Measurements from ENCODE around the gene SDHAF3. TPM values are rescaled to one million over a fixed set of nuclear protein-coding genes. Genes with fewer than 3 reads are reported as not detected.
"Not testable (repeated sequence)": the region's sequence is repeated elsewhere in the genome, so short reads cannot be mapped to it uniquely, and the experiment has no call there.

Gene SDHAF3
- total and polyA plus RNA-seq, 2 donors (not counting 1 experiment from before 2014, with no cell fraction given): 7.5 to 20.2 TPM

GRCh38 chr7:97120713-97121457 is 3.4 kb downstream of the SDHAF3 start:
- 86% methylated on average over 1 of the region's 5 CpGs for WGBS (ENCODE audit: insufficient coverage)
- Histone ChIP-seq H3K79me2 (ENCODE audit: control insufficient read depth, insufficient read depth, low read length) (peaks cover 48% of the 10 kb centered on the region), H2AFZ (ENCODE audit: insufficient read depth, low read depth, low read length, poor library complexity, severe bottlenecking) (no peak overlapping the region), H3K4me3 (ENCODE audit: control extremely low read depth in 1 of 5, extremely low read depth in 1 of 5, insufficient read depth in 1 of 5, low read depth in 2 of 5, low read length in 4 of 5) (no peak overlapping the region), H3K36me3 (replicated peaks in 1 of 2; ENCODE audit: control extremely low read depth in 1 of 2, control insufficient read depth in 1 of 2, extremely low read depth in 1 of 2, insufficient read depth in 2 of 2, low read length in 1 of 2) (no peaks in the 10 kb centered on the region), H4K20me1 (ENCODE audit: control insufficient read depth, insufficient read depth, low read length, poor library complexity, severe bottlenecking) (peaks cover 2% of the 10 kb centered on the region), H3K27me3 (replicated peaks in 1 of 4; ENCODE audit: control extremely low read depth in 1 of 4, control insufficient read depth in 3 of 4, insufficient read depth in 4 of 4, low read length in 3 of 4) (no peaks in the 10 kb centered on the region), H3K4me1 (ENCODE audit: control insufficient read depth in 2 of 2, insufficient read depth in 2 of 2, low read length in 2 of 2) (peaks cover 23% of the 10 kb centered on the region in 2 donors), H3K4me2 (replicated peaks; ENCODE audit: low read depth, low read length, poor library complexity, severe bottlenecking) (no peak overlapping the region), H3K9me3 (ENCODE audit: control extremely low read depth in 1 of 3, control insufficient read depth in 2 of 3, insufficient read depth in 1 of 3, low read length in 2 of 3) (peaks cover 3 to 9% (median 4%) of the 10 kb centered on the region in 3 donors), H3K27ac (ENCODE audit: low read length in 2 of 2) (no peak overlapping the region), H3K9ac (ENCODE audit: low read length) (no peak overlapping the region)
- POLR2A ChIA-PET: no interaction called here
- H3K9me3 Mint-ChIP-seq (ENCODE audit: insufficient read depth): peaks cover 9% of the 10 kb centered on the region
- CTCF ChIA-PET: interaction anchor here (1.3 kb wide), 1 partner anchor 16 kb away, joined by 3 read pairs; no protein-coding TSS in a partner anchor
- H3K27ac Mint-ChIP-seq: no peak overlapping the region
- H3K4me3 Mint-ChIP-seq: no peak overlapping the region
- intact Hi-C loops (cut with micrococcal nuclease): no loop called here
- H3K27me3 Mint-ChIP-seq: no peaks in the 10 kb centered on the region
- TF ChIP-seq CTCF (IDR thresholded peaks at IDR 0.05) (no peak), EZH2 (IDR thresholded peaks at IDR 0.05; ENCODE audit: borderline replicate concordance, insufficient read depth, low read depth, low read length, poor library complexity, severe bottlenecking) (no peak)
- DNase-seq (no peak), ATAC-seq (ENCODE audit: low read depth) (no peak)
- peaks cover 61% of the 10 kb centered on the region for H3K4me1 Mint-ChIP-seq

- H3K27ac ChIP-seq (ENCODE audit: low read length in 2 of 2); H3K4me2 ChIP-seq (replicated peaks; ENCODE audit: low read depth, low read length, poor library complexity, severe bottlenecking); H3K9ac ChIP-seq (ENCODE audit: low read length); H2AFZ ChIP-seq (ENCODE audit: insufficient read depth, low read depth, low read length, poor library complexity, severe bottlenecking); H4K20me1 ChIP-seq (ENCODE audit: control insufficient read depth, insufficient read depth, low read length, poor library complexity, severe bottlenecking); DNase-seq; POLR2A ChIA-PET; H3K4me1 ChIP-seq (ENCODE audit: control insufficient read depth in 2 of 2, insufficient read depth in 2 of 2, low read length in 2 of 2); H3K4me3 Mint-ChIP-seq; intact Hi-C loops (cut with micrococcal nuclease); H3K27me3 Mint-ChIP-seq; H3K9me3 ChIP-seq (ENCODE audit: control extremely low read depth in 1 of 3, control insufficient read depth in 2 of 3, insufficient read depth in 1 of 3, low read length in 2 of 3); H3K36me3 ChIP-seq (replicated peaks in 1 of 2; ENCODE audit: control extremely low read depth in 1 of 2, control insufficient read depth in 1 of 2, extremely low read depth in 1 of 2, insufficient read depth in 2 of 2, low read length in 1 of 2); H3K9me3 Mint-ChIP-seq (ENCODE audit: insufficient read depth); H3K27ac Mint-ChIP-seq; ATAC-seq (ENCODE audit: low read depth); H3K27me3 ChIP-seq (replicated peaks in 1 of 4; ENCODE audit: control extremely low read depth in 1 of 4, control insufficient read depth in 3 of 4, insufficient read depth in 4 of 4, low read length in 3 of 4); H3K4me3 ChIP-seq (ENCODE audit: control extremely low read depth in 1 of 5, extremely low read depth in 1 of 5, insufficient read depth in 1 of 5, low read depth in 2 of 5, low read length in 4 of 5): not testable (repeated sequence)
- CTCF ChIA-PET: interaction anchor here (0.7 kb wide), 1 partner anchor 11 kb away, joined by 4 read pairs; no protein-coding TSS in a partner anchor
- peaks cover 42% of the 10 kb centered on the region for H3K4me1 Mint-ChIP-seq
- peaks cover 70% of the 10 kb centered on the region for H3K79me2 ChIP-seq (ENCODE audit: control insufficient read depth, insufficient read depth, low read length)
- WGBS (ENCODE audit: insufficient coverage): no CpG with 5 or more reads among the region's 2 CpGs
These were observed 5.6 kb downstream of the SDHAF3 start for GRCh38 chr7:97123115-97123514.
